Measurements from ENCODE around the gene KPNA1. TPM values are rescaled to one million over a fixed set of nuclear protein-coding genes. Genes with fewer than 3 reads are reported as not detected.

The KPNA1 gene
- total and polyA plus RNA-seq, 7 experiments from 2014 or later = 39.8 to 70.2 (median 53.1) TPM

GRCh38 chr3:122548619-122549018, 33.9 kb upstream of the KPNA1 start:
- Histone ChIP-seq H3K9me3 (ENCODE audit: control insufficient read depth in 2 of 3, low read length in 3 of 3) (no peaks in the 10 kb centered on the region), H3K27ac (ENCODE audit: low read depth, low read length) (no peak overlapping the region), H3K27me3 (ENCODE audit: control insufficient read depth in 2 of 2, insufficient read depth in 2 of 2, low read length in 2 of 2) (no peaks in the 10 kb centered on the region), H3K4me1 (ENCODE audit: control insufficient read depth in 2 of 2, insufficient read depth in 2 of 2, low read length in 2 of 2) (no peaks in the 10 kb centered on the region), H3K36me3 (ENCODE audit: control insufficient read depth in 2 of 3, insufficient read depth in 3 of 3, low read length in 3 of 3) (peaks cover 5 to 82% (median 12%) of the 10 kb centered on the region in 3 experiments), H3K4me3 (ENCODE audit: low read length) (no peak overlapping the region)
- H3K4me3 Mint-ChIP-seq = no peak overlapping the region
- ChIA-PET CTCF (interaction anchor here (0.7 kb wide), 1 partner anchor 130 kb away, joined by 3 read pairs; no protein-coding TSS in a partner anchor), POLR2A (interaction anchor here (1.9 kb wide), 1 partner anchor 34 kb away, joined by 4 read pairs; the partner anchor contains the start of gene KPNA1)
- H3K36me3 Mint-ChIP-seq = peaks cover 27 to 77% (median 55%) of the 10 kb centered on the region in 5 donors
- no peaks in the 10 kb centered on the region for H3K27me3 Mint-ChIP-seq
- intact Hi-C loops (cut with micrococcal nuclease) = no loop called here
- DNase-seq = no peak
- H3K9me3 Mint-ChIP-seq = no peaks in the 10 kb centered on the region
- H3K4me1 Mint-ChIP-seq = peaks cover 7 to 47% (median 16%) of the 10 kb centered on the region in 7 donors
- H3K27ac Mint-ChIP-seq = peak overlapping the region in 1 of 9 donors; percentile 20
- ATAC-seq = no peak

GRCh38 chr3:122548076-122548475, 33.3 kb upstream of the KPNA1 start:
- POLR2A ChIA-PET = interaction anchor here (0.7 to 1.9 kb wide), 2 partner anchors 11 to 33 kb away, joined by 3 to 4 read pairs; partner anchors contain the start of gene KPNA1
- peaks cover 2 to 45% (median 13%) of the 10 kb centered on the region in 7 donors for H3K4me1 Mint-ChIP-seq
- Histone ChIP-seq H3K4me3 (ENCODE audit: low read length) (no peak overlapping the region), H3K36me3 (ENCODE audit: control insufficient read depth in 2 of 3, insufficient read depth in 3 of 3, low read length in 3 of 3) (peaks cover 5 to 80% (median 12%) of the 10 kb centered on the region in 3 experiments), H3K9me3 (ENCODE audit: control insufficient read depth in 2 of 3, low read length in 3 of 3) (no peaks in the 10 kb centered on the region), H3K27ac (ENCODE audit: low read depth, low read length) (no peak overlapping the region), H3K27me3 (ENCODE audit: control insufficient read depth in 2 of 2, insufficient read depth in 2 of 2, low read length in 2 of 2) (no peaks in the 10 kb centered on the region), H3K4me1 (ENCODE audit: control insufficient read depth in 2 of 2, insufficient read depth in 2 of 2, low read length in 2 of 2) (no peaks in the 10 kb centered on the region)
- no peak for ATAC-seq
- intact Hi-C loops (cut with micrococcal nuclease) = no loop called here
- peak overlapping the region in 1 of 9 donors; percentile 20 for H3K27ac Mint-ChIP-seq
- no peaks in the 10 kb centered on the region for H3K9me3 Mint-ChIP-seq
- DNase-seq = no peak
- peaks cover 23 to 76% (median 56%) of the 10 kb centered on the region in 5 donors for H3K36me3 Mint-ChIP-seq
- no peak overlapping the region for H3K4me3 Mint-ChIP-seq
- CTCF ChIA-PET = no interaction called here
- no peaks in the 10 kb centered on the region for H3K27me3 Mint-ChIP-seq

GRCh38 chr3:122546151-122546550, 31.4 kb upstream of the KPNA1 start:
- CTCF ChIA-PET = interaction anchor here (0.7 kb wide), 1 partner anchor 13 kb away, joined by 4 read pairs; no protein-coding TSS in a partner anchor
- intact Hi-C loops (cut with micrococcal nuclease) = no loop called here
- POLR2A ChIA-PET = no interaction called here
- Histone ChIP-seq H3K4me3 (ENCODE audit: low read length) (no peak overlapping the region), H3K27me3 (ENCODE audit: control insufficient read depth in 2 of 2, insufficient read depth in 2 of 2, low read length in 2 of 2) (no peaks in the 10 kb centered on the region), H3K9me3 (ENCODE audit: control insufficient read depth in 2 of 3, low read length in 3 of 3) (no peaks in the 10 kb centered on the region), H3K27ac (ENCODE audit: low read depth, low read length) (no peak overlapping the region), H3K36me3 (ENCODE audit: control insufficient read depth in 2 of 3, insufficient read depth in 3 of 3, low read length in 3 of 3) (peaks cover 5 to 75% (median 11%) of the 10 kb centered on the region in 3 experiments), H3K4me1 (ENCODE audit: control insufficient read depth in 2 of 2, insufficient read depth in 2 of 2, low read length in 2 of 2) (no peaks in the 10 kb centered on the region)
- no peak for ATAC-seq
- Mint-ChIP-seq H3K4me1 (peaks cover 0 to 41% (median 10%) of the 10 kb centered on the region in 7 donors), H3K27me3 (no peaks in the 10 kb centered on the region), H3K27ac (no peak overlapping the region), H3K36me3 (peaks cover 21 to 69% (median 49%) of the 10 kb centered on the region in 5 donors), H3K9me3 (no peaks in the 10 kb centered on the region), H3K4me3 (no peak overlapping the region)
- DNase-seq = no peak

GRCh38 chr3:122538956-122539490, 24.3 kb upstream of the KPNA1 start:
- Histone ChIP-seq H3K27me3 (ENCODE audit: control insufficient read depth in 2 of 2, insufficient read depth in 2 of 2, low read length in 2 of 2) (no peaks in the 10 kb centered on the region), H3K9me3 (ENCODE audit: control insufficient read depth in 2 of 3, low read length in 3 of 3) (no peaks in the 10 kb centered on the region), H3K27ac (ENCODE audit: low read depth, low read length) (no peak overlapping the region), H3K4me3 (ENCODE audit: low read length) (no peak overlapping the region), H3K4me1 (ENCODE audit: control insufficient read depth in 2 of 2, insufficient read depth in 2 of 2, low read length in 2 of 2) (no peaks in the 10 kb centered on the region), H3K36me3 (ENCODE audit: control insufficient read depth in 2 of 3, insufficient read depth in 3 of 3, low read length in 3 of 3) (peaks cover 9 to 80% (median 31%) of the 10 kb centered on the region in 3 experiments)
- Mint-ChIP-seq H3K27ac (peak overlapping the region in 4 of 9 donors; percentile 33 to 79 (median 60)), H3K4me1 (peaks cover 8 to 47% (median 15%) of the 10 kb centered on the region in 7 donors), H3K9me3 (no peaks in the 10 kb centered on the region), H3K4me3 (no peak overlapping the region), H3K36me3 (peaks cover 13 to 69% (median 42%) of the 10 kb centered on the region in 5 donors), H3K27me3 (no peaks in the 10 kb centered on the region)
- intact Hi-C loops (cut with micrococcal nuclease) = no loop called here
- POLR2A ChIA-PET = no interaction called here
- no peak for DNase-seq
- CTCF ChIA-PET = no interaction called here
- no peak for ATAC-seq

GRCh38 chr3:122536632-122537001, 21.9 kb upstream of the KPNA1 start:
- peaks cover 8 to 49% (median 12%) of the 10 kb centered on the region in 7 donors for H3K4me1 Mint-ChIP-seq
- peaks cover 16 to 93% (median 31%) of the 10 kb centered on the region in 3 experiments for H3K36me3 ChIP-seq (ENCODE audit: control insufficient read depth in 2 of 3, insufficient read depth in 3 of 3, low read length in 3 of 3)
- no peaks in the 10 kb centered on the region for H3K4me1 ChIP-seq (ENCODE audit: control insufficient read depth in 2 of 2, insufficient read depth in 2 of 2, low read length in 2 of 2)
- H3K36me3 Mint-ChIP-seq = peaks cover 22 to 79% (median 53%) of the 10 kb centered on the region in 5 donors
- no peak overlapping the region for H3K27ac ChIP-seq (ENCODE audit: low read depth, low read length)
- intact Hi-C loops (cut with micrococcal nuclease) = no loop called here
- H3K4me3 ChIP-seq (ENCODE audit: low read length) = no peak overlapping the region
- no peaks in the 10 kb centered on the region for H3K9me3 ChIP-seq (ENCODE audit: control insufficient read depth in 2 of 3, low read length in 3 of 3)
- DNase-seq = no peak
- ATAC-seq = no peak
- H3K27ac Mint-ChIP-seq = peak overlapping the region in 5 of 9 donors; percentile 9 to 27 (median 22)
- H3K4me3 Mint-ChIP-seq = no peak overlapping the region
- H3K9me3 Mint-ChIP-seq = no peaks in the 10 kb centered on the region
- ChIA-PET POLR2A (interaction anchor here (0.6 to 1.0 kb wide), 4 partner anchors 9 to 159 kb away, joined by 3 to 8 read pairs (median 4); no protein-coding TSS in a partner anchor), CTCF (no interaction called here)
- H3K27me3 ChIP-seq (ENCODE audit: control insufficient read depth in 2 of 2, insufficient read depth in 2 of 2, low read length in 2 of 2) = no peaks in the 10 kb centered on the region
- no peaks in the 10 kb centered on the region for H3K27me3 Mint-ChIP-seq

GRCh38 chr3:122535964-122536631, 21.4 kb upstream of the KPNA1 start:
- no peaks in the 10 kb centered on the region for H3K4me1 ChIP-seq (ENCODE audit: control insufficient read depth in 2 of 2, insufficient read depth in 2 of 2, low read length in 2 of 2)
- no peaks in the 10 kb centered on the region for H3K9me3 ChIP-seq (ENCODE audit: control insufficient read depth in 2 of 3, low read length in 3 of 3)
- no peak overlapping the region for H3K4me3 Mint-ChIP-seq
- no peaks in the 10 kb centered on the region for H3K27me3 Mint-ChIP-seq
- H3K27ac Mint-ChIP-seq = peak overlapping the region in 3 of 9 donors; percentile 9 to 22 (median 9)
- POLR2A ChIA-PET = interaction anchor here (0.6 to 1.0 kb wide), 3 partner anchors 9 to 46 kb away, joined by 3 to 8 read pairs (median 4); no protein-coding TSS in a partner anchor
- no peaks in the 10 kb centered on the region for H3K9me3 Mint-ChIP-seq
- peaks cover 8 to 48% (median 12%) of the 10 kb centered on the region in 7 donors for H3K4me1 Mint-ChIP-seq
- ATAC-seq (no peak), DNase-seq (no peak)
- intact Hi-C loops (cut with micrococcal nuclease) = no loop called here
- H3K27me3 ChIP-seq (ENCODE audit: control insufficient read depth in 2 of 2, insufficient read depth in 2 of 2, low read length in 2 of 2) = no peaks in the 10 kb centered on the region
- CTCF ChIA-PET = no interaction called here
- H3K27ac ChIP-seq (ENCODE audit: low read depth, low read length) = no peak overlapping the region
- H3K4me3 ChIP-seq (ENCODE audit: low read length) = no peak overlapping the region
- peaks cover 16 to 88% (median 28%) of the 10 kb centered on the region in 3 experiments for H3K36me3 ChIP-seq (ENCODE audit: control insufficient read depth in 2 of 3, insufficient read depth in 3 of 3, low read length in 3 of 3)
- H3K36me3 Mint-ChIP-seq = peaks cover 22 to 79% (median 54%) of the 10 kb centered on the region in 5 donors
